Skeletal muscle satellite cell (primary cell): ENCODE data around the gene MEAF6. TPM values are rescaled to one million over a fixed set of nuclear protein-coding genes. Genes with fewer than 3 reads are reported as not detected.

ENCODE experiments used
- H3K27me3 ChIP-seq: 2 replicates; pipeline ENCODE4 v1.7.0; 2013; ENCODE audit warnings: low read length; ENCODE audit not compliant: control insufficient read depth, insufficient read depth
- H3K36me3 ChIP-seq: 2 replicates; pipeline ENCODE4 v1.7.0; 2013; ENCODE audit warnings: mild to moderate bottlenecking, control low read depth, low read length; ENCODE audit not compliant: insufficient read depth
- H3K4me1 ChIP-seq: 2 replicates; pipeline ENCODE4 v1.7.0; 2013; ENCODE audit warnings: low read length; ENCODE audit not compliant: control insufficient read depth, insufficient read depth
- H3K4me2 ChIP-seq: 2 replicates; pipeline ENCODE4 v1.7.0; 2013; ENCODE audit warnings: mild to moderate bottlenecking, low read length
- H3K4me3 ChIP-seq: 2 replicates; pipeline ENCODE4 v1.7.0; 2013; ENCODE audit warnings: low read length
- H3K9ac ChIP-seq: 2 replicates; pipeline ENCODE4 v1.7.0; 2013; ENCODE audit warnings: mild to moderate bottlenecking, low read depth, low read length, moderate library complexity
- H3K9me3 ChIP-seq: replicated peaks from 2 replicates; pipeline ENCODE4 v1.7.0; 2013; ENCODE audit warnings: mild to moderate bottlenecking, control low read depth, low read length
- small RNA-seq: library from RNA; depleted of rRNA; stranded (forward); fragments of <200 nt; gene quantifications from one replicate; pipeline ENCODE3, GENCODE V24; 2012

MEAF6 gene

GRCh38 chr1:37446874-37447273 is 67.7 kb downstream of the MEAF6 start:
- no peaks in the 10 kb centered on the region for H3K4me1 ChIP-seq
- H3K9me3 ChIP-seq, result no peaks in the 10 kb centered on the region
- no peak overlapping the region for H3K4me2 ChIP-seq
- no peak overlapping the region for H3K9ac ChIP-seq
- H3K27me3 ChIP-seq, result peaks cover 23% of the 10 kb centered on the region
- H3K4me3 ChIP-seq, result no peak overlapping the region
- no peaks in the 10 kb centered on the region for H3K36me3 ChIP-seq

GRCh38 chr1:37442644-37443043 is 71.9 kb downstream of the MEAF6 start:
- Histone ChIP-seq H3K4me3 (no peak overlapping the region), H3K9ac (no peak overlapping the region), H3K4me1 (no peaks in the 10 kb centered on the region), H3K36me3 (no peaks in the 10 kb centered on the region), H3K27me3 (peaks cover 35% of the 10 kb centered on the region), H3K4me2 (no peak overlapping the region), H3K9me3 (no peaks in the 10 kb centered on the region)

Small RNA genes lying within 50 kb of the gene (small RNA-seq; reads per million reads assigned to genes)
- not detected for gene AL034379.1
- 0.49 reads per million for gene MIR5581
